BE2C (cell line): Measurements from ENCODE around the gene RXRA.

Source experiments
- DNase-seq: peaks from one replicate; pipeline ENCODE4 v3.0.0-alpha.2; 2020
- H3K27me3 ChIP-seq: fragments of 250-450 bp; sonication (Bioruptor Pico); 2 replicates; pipeline ENCODE4 v1.5.1; 2020; ENCODE audit warnings: mild to moderate bottlenecking
- H3K36me3 ChIP-seq: fragments of 250-450 bp; sonication (Bioruptor Pico); 2 replicates; pipeline ENCODE4 v1.5.1; 2020; ENCODE audit warnings: mild to moderate bottlenecking
- H3K4me1 ChIP-seq: fragments of 250-450 bp; sonication (Bioruptor Pico); 2 replicates; pipeline ENCODE4 v1.5.1; 2020
- H3K4me3 ChIP-seq: 2 replicates; pipeline ENCODE4 v1.5.1; 2011; ENCODE audit warnings: low read depth, low read length
- H3K9me3 ChIP-seq: fragments of 250-450 bp; sonication (Bioruptor Pico); 2 replicates; pipeline ENCODE4 v1.5.1; 2020
- TF ChIP-seq, protein P1 (sequence below): IDR thresholded peaks from 2 replicates; pipeline ENCODE4 v1.5.1; 2012; ENCODE audit warnings: mild to moderate bottlenecking, low read depth, low read length

RXRA gene

DNA sequence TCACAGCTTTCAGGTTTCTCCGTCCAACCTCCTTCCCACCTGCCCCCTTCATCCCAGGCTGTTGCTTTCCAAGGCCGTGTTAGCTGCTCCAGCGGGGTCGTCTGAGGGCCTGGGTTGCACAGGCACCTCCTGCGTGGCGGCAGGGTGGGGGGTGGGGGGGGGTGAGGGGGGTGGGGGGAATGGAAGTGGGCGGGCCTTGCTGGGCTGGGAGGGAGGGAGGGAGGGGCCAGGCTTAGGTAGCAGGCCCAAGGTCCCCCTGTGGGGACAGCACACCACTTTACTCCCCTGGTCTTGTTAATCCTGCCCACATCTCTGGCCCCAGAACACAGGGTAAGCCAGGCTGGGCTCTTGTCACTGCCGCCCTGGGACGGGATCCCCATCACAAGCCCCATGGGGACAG, 99.1 kb downstream of the RXRA start:
- H3K36me3 ChIP-seq, result no peaks in the 10 kb centered on the region; the same call in 1 of the 2 replicates
- no peak for DNase-seq
- no peaks in the 10 kb centered on the region for H3K9me3 ChIP-seq
- H3K4me1 ChIP-seq, result peaks cover 4% of the 10 kb centered on the region; the same call in 1 of the 2 replicates
- no peak overlapping the region for H3K4me3 ChIP-seq
- H3K27me3 ChIP-seq, result no peaks in the 10 kb centered on the region
- TF ChIP-seq, protein P1, sequence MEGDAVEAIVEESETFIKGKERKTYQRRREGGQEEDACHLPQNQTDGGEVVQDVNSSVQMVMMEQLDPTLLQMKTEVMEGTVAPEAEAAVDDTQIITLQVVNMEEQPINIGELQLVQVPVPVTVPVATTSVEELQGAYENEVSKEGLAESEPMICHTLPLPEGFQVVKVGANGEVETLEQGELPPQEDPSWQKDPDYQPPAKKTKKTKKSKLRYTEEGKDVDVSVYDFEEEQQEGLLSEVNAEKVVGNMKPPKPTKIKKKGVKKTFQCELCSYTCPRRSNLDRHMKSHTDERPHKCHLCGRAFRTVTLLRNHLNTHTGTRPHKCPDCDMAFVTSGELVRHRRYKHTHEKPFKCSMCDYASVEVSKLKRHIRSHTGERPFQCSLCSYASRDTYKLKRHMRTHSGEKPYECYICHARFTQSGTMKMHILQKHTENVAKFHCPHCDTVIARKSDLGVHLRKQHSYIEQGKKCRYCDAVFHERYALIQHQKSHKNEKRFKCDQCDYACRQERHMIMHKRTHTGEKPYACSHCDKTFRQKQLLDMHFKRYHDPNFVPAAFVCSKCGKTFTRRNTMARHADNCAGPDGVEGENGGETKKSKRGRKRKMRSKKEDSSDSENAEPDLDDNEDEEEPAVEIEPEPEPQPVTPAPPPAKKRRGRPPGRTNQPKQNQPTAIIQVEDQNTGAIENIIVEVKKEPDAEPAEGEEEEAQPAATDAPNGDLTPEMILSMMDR, result no peak

DNA sequence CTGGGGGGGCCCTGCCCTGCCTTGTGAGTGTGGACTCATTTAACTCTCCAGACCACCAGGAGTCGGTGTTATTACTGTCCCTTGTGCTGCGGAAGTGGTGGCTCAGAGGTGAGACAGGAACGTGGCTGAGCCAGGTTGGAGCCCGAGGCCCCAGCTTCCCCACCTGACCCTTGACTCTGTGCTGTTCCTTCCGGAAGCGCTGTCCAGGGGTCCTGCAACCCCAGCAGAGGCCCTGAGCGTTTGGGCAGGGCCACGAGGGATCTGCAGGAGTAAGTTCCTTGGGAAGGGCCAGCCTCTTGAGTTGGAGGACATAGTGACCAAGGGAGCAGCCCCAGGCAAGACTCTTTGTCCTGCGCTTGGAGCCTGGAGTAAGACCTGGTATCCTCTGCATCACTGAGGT, 99.6 kb downstream of the RXRA start:
- no peak for DNase-seq
- Histone ChIP-seq H3K27me3 (no peaks in the 10 kb centered on the region), H3K36me3 (no peaks in the 10 kb centered on the region; the same call in 1 of the 2 replicates), H3K4me3 (no peak overlapping the region), H3K9me3 (no peaks in the 10 kb centered on the region), H3K4me1 (peaks cover 4% of the 10 kb centered on the region; the same call in 1 of the 2 replicates)
- TF ChIP-seq, protein P1, result no peak

DNA sequence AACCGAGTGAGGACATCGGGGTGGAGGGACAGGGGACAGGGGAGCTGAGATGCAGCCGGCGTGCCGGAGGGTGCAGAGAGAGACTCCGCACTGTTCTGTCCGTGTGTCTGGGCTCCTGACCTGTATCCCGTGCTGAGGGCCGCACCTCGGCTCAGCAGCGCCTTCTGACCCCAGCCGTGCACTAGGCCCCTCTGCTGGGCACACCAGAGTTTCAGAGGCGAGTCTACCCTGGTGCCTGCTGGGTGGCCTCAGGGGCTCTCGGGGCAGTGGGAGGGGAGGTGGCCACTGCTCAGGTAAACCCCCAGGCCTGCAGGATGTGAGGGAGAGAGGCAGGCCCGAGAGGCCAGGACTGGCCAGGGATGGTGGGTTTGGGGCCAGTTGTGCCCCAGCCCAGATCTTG, 100.2 kb downstream of the RXRA start:
- no peak overlapping the region for H3K4me3 ChIP-seq
- H3K4me1 ChIP-seq, result peaks cover 4% of the 10 kb centered on the region; the same call in 1 of the 2 replicates
- TF ChIP-seq, protein P1, result no peak
- no peaks in the 10 kb centered on the region for H3K9me3 ChIP-seq
- DNase-seq, result no peak
- no peaks in the 10 kb centered on the region; the same call in 1 of the 2 replicates for H3K36me3 ChIP-seq
- no peaks in the 10 kb centered on the region for H3K27me3 ChIP-seq

DNA sequence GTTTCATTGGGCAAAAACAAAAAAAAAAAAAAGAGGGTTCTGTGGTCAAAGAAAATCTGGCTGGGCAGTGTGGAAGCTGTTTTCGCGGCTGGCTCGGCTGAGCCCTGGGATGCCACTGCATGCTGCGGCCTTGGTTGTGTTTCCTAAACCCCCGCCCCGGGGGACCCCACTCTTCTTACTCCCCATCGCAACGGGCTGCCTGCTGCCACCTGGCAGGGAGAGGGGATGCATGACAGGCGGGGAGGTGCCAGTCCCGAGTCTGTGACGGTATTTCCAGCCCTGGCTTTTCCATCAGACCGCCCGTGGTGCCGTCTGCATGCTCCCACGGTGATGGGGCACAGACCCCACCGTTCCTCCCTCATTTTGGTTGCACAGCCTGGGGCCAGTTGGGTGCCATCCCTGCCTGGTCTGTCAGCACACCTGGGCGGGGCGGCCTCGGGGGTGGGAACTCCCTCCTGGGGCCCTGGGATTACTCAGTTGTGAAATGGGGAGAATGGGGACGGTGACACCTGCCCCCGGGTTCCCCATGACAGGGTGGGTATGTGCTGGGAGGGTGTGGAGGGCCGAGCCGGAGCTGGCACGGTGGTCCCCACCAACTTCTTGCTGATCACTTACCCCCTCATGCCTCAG, 101.0 kb downstream of the RXRA start:
- no peaks in the 10 kb centered on the region for H3K9me3 ChIP-seq

DNA sequence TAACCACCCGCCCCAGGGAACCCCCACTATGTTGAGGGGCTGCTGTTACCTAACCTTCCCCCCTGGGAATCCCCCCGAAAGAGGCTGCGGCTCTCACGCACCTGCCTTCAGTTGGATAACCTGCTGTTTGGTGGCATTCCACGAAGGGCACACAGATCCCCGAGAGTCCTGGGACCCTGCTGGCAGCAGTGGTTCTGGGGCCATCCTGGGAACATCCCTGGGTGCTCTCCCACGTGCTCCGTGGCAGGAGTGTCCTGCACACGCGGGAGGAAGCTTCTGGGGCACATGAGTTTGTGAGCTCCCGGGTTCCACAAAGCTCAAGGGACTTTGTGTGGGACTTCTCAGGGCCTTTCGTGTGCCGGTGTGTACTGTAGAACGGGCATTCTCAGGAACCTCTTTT, 102.3 kb downstream of the RXRA start:
- H3K9me3 ChIP-seq, result no peaks in the 10 kb centered on the region
- H3K27me3 ChIP-seq, result no peaks in the 10 kb centered on the region
- TF ChIP-seq, protein P1, result no peak
- peaks cover 4% of the 10 kb centered on the region; the same call in 1 of the 2 replicates for H3K4me1 ChIP-seq
- DNase-seq, result no peak
- H3K36me3 ChIP-seq, result no peaks in the 10 kb centered on the region; the same call in 1 of the 2 replicates
- H3K4me3 ChIP-seq, result no peak overlapping the region

More for the DNA sequence above, 101.0 kb downstream of the RXRA start:
- Histone ChIP-seq H3K36me3 (no peaks in the 10 kb centered on the region; the same call in 1 of the 2 replicates), H3K27me3 (no peaks in the 10 kb centered on the region), H3K4me1 (peaks cover 4% of the 10 kb centered on the region; the same call in 1 of the 2 replicates), H3K4me3 (no peak overlapping the region)
- TF ChIP-seq, protein P1, result no peak
- DNase-seq, result no peak

DNA sequence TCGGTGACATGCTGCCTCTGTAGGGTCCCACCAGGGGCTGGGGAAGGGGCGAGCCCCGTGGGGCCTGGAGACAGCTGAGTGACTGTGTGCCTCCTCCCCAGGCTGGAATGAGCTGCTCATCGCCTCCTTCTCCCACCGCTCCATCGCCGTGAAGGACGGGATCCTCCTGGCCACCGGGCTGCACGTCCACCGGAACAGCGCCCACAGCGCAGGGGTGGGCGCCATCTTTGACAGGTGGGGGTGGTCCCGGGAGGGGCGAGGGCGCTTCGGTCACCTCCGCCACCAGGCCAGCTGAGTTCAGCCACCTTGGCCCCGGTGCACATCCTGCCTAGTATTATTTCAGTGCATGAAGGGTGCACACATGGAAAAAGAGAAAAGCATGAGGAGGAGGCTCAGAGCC, 102.8 kb downstream of the RXRA start:
- Histone ChIP-seq H3K4me3 (no peak overlapping the region), H3K27me3 (no peaks in the 10 kb centered on the region), H3K36me3 (peaks cover 4% of the 10 kb centered on the region), H3K4me1 (peaks cover 4% of the 10 kb centered on the region; the same call in 1 of the 2 replicates), H3K9me3 (no peaks in the 10 kb centered on the region)
- TF ChIP-seq, protein P1, result no peak
- DNase-seq, result no peak
